GM19467 (cell line): ENCODE measurements around the gene KRT6C.
"Not testable (repeated sequence)": the region's sequence is repeated elsewhere in the genome, so short reads cannot be mapped to it uniquely, and the experiment has no call there.

ENCODE experiments used
- ATAC-seq: cut with Tn5 transposase; IDR thresholded peaks from one replicate; pipeline ENCODE4 v1.9.1; 2021; ENCODE audit warnings: mild to moderate bottlenecking, moderate library complexity; ENCODE audit not compliant: unreplicated experiment

The KRT6C gene

GRCh38 chr12:52500574-52500973, 27.0 kb upstream of the KRT6C start:
- ATAC-seq, result not testable (repeated sequence)

- no peak for ATAC-seq
Measured at GRCh38 chr12:52499806-52500560, 26.4 kb upstream of the KRT6C start.

GRCh38 chr12:52498946-52499345, 25.3 kb upstream of the KRT6C start:
- no peak for ATAC-seq

- no peak for ATAC-seq
Measured at GRCh38 chr12:52497975-52498374, 24.4 kb upstream of the KRT6C start.

- no peak for ATAC-seq
Measured at GRCh38 chr12:52496590-52497071, 23.0 kb upstream of the KRT6C start.

GRCh38 chr12:52496054-52496453, 22.4 kb upstream of the KRT6C start:
- ATAC-seq, result no peak

GRCh38 chr12:52495389-52495788, 21.8 kb upstream of the KRT6C start:
- ATAC-seq, result no peak

- ATAC-seq, result no peak
Measured at GRCh38 chr12:52494518-52494917, 20.9 kb upstream of the KRT6C start.

GRCh38 chr12:52494100-52494499, 20.5 kb upstream of the KRT6C start:
- no peak for ATAC-seq

- ATAC-seq, result no peak
Measured at GRCh38 chr12:52493172-52493571, 19.6 kb upstream of the KRT6C start, which contains the start of gene KRT6A. Gene KRT6A, minus strand, starts transcription at chr12:52493257. Its CDS starts 69 bp downstream, at chr12:52493188.

GRCh38 chr12:52492405-52492804, 18.8 kb upstream of the KRT6C start:
- not testable (repeated sequence) for ATAC-seq

- ATAC-seq, result not testable (repeated sequence)
Measured at GRCh38 chr12:52491495-52491894, 17.9 kb upstream of the KRT6C start.

- no peak for ATAC-seq
Measured at GRCh38 chr12:52488736-52489135, 15.1 kb upstream of the KRT6C start.

- not testable (repeated sequence) for ATAC-seq
Measured at GRCh38 chr12:52487744-52488443, 14.3 kb upstream of the KRT6C start.

GRCh38 chr12:52487211-52487610, 13.6 kb upstream of the KRT6C start:
- no peak for ATAC-seq

GRCh38 chr12:52486166-52487105, 12.8 kb upstream of the KRT6C start:
- no peak for ATAC-seq

- ATAC-seq, result no peak
Measured at GRCh38 chr12:52480073-52480472, 6.5 kb upstream of the KRT6C start.

GRCh38 chr12:52477651-52478050, 4.0 kb upstream of the KRT6C start:
- no peak for ATAC-seq

GRCh38 chr12:52474212-52474611, 607 bp upstream of the KRT6C start:
- no peak for ATAC-seq

GRCh38 chr12:52469853-52470252, 3.8 kb downstream of the KRT6C start:
- no peak for ATAC-seq

GRCh38 chr12:52464897-52465296, 8.7 kb downstream of the KRT6C start:
- no peak for ATAC-seq
